HCT116 (cell line): ENCODE results near the gene DNAJC16.

ENCODE experiments used
- CTCF ChIP-seq, 3 experiments: fragments of 200-600 bp in 1 of 3; sonication (generic) in 1 of 3; IDR thresholded peaks in 2 of 3; conservative IDR thresholded peaks in 1 of 3; 2 replicates each; pipeline ENCODE4 v1.5.1; 2012 to 2017; ENCODE audit warnings: low read depth in 2 of 3, low read length in 2 of 3, antibody characterized with exemption in 1 of 3, borderline replicate concordance in 1 of 3, control low read depth in 1 of 3, mild to moderate bottlenecking in 1 of 3, mixed read lengths in 1 of 3, mixed run types in 1 of 3, moderate library complexity in 1 of 3; ENCODE audit not compliant: insufficient read depth in 1 of 3
- EZH2 ChIP-seq: fragments of 200-600 bp; sonication (generic); IDR thresholded peaks from 2 replicates; pipeline ENCODE4 v1.6.1; 2017; ENCODE audit warnings: antibody characterized with exemption, mixed run types
- EZH2phosphoT487 ChIP-seq: fragments of 200-600 bp; IDR thresholded peaks from 2 replicates; pipeline ENCODE4 v1.6.1; 2018; ENCODE audit warnings: antibody characterized with exemption, borderline replicate concordance
- FOSL1 ChIP-seq: IDR thresholded peaks from 2 replicates; pipeline ENCODE4 v1.6.1; 2012; ENCODE audit warnings: low read depth
- JUND ChIP-seq: IDR thresholded peaks from 2 replicates; pipeline ENCODE4 v1.6.1; 2012
- MAX ChIP-seq: IDR thresholded peaks from 2 replicates; pipeline ENCODE4 v1.6.1; 2012
- POLR2A ChIP-seq: IDR thresholded peaks from 2 replicates; pipeline ENCODE4 v1.7.0; 2011; ENCODE audit warnings: borderline replicate concordance; ENCODE audit not compliant: insufficient read depth, insufficient read length; ENCODE audit errors: extremely low read depth
- POLR2AphosphoS5 ChIP-seq: IDR thresholded peaks from 2 replicates; pipeline ENCODE4 v1.6.1; 2011; ENCODE audit warnings: mild to moderate bottlenecking, low read depth, low read length, moderate library complexity
- SIN3A ChIP-seq: IDR thresholded peaks from 2 replicates; pipeline ENCODE4 v1.6.1; 2012; ENCODE audit warnings: low read depth
- SP1 ChIP-seq: IDR thresholded peaks from 2 replicates; pipeline ENCODE4 v1.6.1; 2012; ENCODE audit warnings: low read depth
- TCF7L2 ChIP-seq: IDR thresholded peaks from 2 replicates; pipeline ENCODE4 v1.7.0; 2011; ENCODE audit warnings: borderline replicate concordance, inconsistent platforms; ENCODE audit not compliant: insufficient read depth, insufficient read length; ENCODE audit errors: extremely low read depth
- YY1 ChIP-seq: IDR thresholded peaks from 2 replicates; pipeline ENCODE4 v1.6.1; 2011; ENCODE audit warnings: low read length, low read depth, moderate library complexity, mild to moderate bottlenecking; ENCODE audit not compliant: insufficient replicate concordance; ENCODE audit errors: extremely low read depth
- ZFX ChIP-seq: fragments of 450-650 bp; IDR thresholded peaks from 2 replicates; pipeline ENCODE4 v1.6.1; 2017

- TF ChIP-seq FOSL1 (no peak), CTCF (IDR thresholded peaks at IDR 0.05 in 2 of 3, conservative IDR thresholded peaks at IDR 0.05 in 1 of 3; ENCODE audit: borderline replicate concordance in 1 of 3, insufficient read depth in 1 of 3, low read depth in 2 of 3, low read length in 2 of 3) (no peak), TCF7L2 (no peak), MAX (no peak), ZFX (no peak), SP1 (no peak), YY1 (no peak), POLR2AphosphoS5 (no peak), POLR2A (no peak), SIN3A (no peak), EZH2 (no peak), JUND (no peak), EZH2phosphoT487 (no peak)
These were observed 16.0 kb downstream of the DNAJC16 start for GRCh38 chr1:15542388-15543250.
